ENCODE data around the gene LGALS7.
"Not testable (repeated sequence)": the region's sequence is repeated elsewhere in the genome, so short reads cannot be mapped to it uniquely, and the experiment has no call there.

Gene LGALS7

DNA sequence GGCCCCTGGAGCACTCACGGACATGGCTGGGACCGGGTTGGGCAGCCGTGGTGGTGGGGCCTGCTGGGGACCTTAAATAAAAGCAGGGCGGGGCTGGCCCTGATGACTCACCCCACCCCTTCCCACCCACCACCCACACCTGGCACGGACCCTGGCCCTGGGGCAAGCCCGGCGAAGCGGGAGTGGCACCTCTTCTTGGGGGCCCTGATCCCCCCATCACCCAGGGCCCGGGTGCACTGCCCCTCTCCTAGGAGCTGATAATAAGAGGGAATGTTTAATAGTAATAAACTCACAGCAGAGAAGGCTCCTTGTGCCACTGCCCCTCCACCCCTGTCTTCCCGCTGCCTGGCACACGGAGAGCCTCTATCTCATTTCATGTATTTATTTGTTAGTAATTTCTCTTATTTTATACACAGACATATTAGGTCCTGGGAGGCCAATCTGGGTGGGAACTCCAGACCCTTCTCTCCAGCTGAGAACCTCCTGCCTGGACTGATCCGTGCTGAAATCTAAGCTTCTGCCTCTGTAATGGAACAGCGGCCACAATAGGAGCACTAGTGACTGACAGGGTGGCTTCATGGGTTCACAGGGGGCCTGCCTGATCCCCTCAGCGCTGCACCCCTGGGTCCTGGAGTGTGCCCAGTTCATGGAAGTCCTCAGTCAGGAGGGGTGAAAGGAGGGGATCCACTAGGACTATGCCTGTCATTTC is at the start of gene LGALS7:
Gene LGALS7, minus strand, starts transcription at position 49 of the 709 bp plus-strand sequence. Its CDS starts 25 bp downstream, at position 24.
- no peak for DNase-seq

DNA sequence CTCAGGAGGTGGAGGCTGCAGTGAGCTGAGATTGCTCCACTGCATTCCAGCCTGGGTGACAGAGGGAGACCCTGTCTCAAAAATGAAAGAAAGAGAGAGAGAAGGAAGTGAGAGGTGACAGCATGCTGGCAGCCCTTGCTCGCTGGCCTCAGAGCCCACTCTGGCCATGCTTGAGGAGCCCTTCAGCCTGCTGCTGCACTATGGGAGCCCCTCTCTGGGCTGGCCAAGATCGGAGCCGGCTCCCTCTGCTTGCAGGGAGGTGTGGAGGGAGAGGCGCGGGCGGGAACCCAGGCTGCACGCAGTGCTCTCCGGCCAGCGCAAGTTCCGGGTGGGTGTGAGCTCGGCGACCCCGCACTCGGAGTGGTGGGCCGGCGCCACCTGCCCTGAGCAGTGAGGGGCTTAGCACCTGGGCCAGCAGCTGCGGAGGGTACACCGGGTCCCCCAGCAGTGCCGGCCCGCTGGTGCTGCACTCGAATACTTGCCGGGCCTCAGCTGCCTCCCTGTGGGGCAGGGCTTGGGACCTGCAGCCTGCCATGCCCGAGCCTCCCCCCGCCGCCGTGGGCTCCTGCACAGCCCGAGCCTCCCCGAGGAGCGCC is 48.0 kb upstream of the LGALS7 start:
- DNase-seq, result not testable (repeated sequence)

DNA sequence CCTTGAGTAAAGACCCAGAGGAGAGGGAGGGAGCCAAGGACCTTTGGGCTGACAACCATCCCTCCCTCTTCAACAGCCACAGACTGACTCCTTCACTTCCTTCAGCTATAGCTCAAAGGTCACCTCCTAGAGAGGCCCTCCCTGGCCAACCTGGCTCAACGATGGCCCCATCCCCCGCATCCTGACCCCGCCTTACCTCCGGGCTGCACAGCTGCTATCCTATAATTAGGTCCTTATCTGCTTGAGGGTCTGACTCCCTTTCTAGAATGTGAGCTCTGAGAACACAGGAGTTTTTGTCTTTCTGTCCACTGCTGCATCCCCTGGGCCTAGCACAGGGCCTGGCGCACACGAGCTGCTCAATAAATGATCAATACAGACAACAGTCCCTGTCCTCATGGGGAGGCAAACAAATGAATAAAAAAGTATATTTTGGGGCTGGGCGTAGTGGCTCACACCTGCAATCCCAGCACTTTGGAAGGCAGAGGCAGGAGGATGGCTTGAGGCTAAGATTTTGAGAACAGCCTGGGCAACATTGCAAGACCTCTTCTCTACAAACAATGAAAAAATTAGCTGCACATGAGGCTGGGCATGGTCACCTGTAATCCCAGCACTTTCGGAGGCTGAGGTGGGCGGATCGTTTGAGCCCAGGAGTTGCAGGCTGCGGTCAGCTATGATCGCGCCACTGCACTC is 46.1 kb upstream of the LGALS7 start:
- no peak for DNase-seq

DNA sequence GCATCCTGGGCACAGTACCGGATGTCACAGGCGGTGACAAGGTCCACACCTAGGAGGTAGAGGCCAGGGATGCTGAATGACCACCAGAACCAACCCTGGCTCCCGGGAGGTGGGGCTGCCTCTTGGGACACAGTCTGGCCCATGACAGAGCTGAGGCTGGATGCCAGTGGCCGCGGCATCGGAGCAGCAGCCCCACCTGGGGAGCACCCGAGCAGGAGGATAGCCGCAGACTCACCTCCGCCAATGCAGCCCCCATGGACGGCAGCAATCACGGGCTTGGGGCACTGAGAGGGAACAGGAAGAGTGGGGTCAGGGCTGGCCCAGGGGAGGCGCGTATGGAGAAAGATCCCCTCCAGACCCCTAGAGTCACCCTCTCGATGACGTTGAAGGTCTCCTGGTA is 43.8 kb upstream of the LGALS7 start:
- no peak for DNase-seq

DNA sequence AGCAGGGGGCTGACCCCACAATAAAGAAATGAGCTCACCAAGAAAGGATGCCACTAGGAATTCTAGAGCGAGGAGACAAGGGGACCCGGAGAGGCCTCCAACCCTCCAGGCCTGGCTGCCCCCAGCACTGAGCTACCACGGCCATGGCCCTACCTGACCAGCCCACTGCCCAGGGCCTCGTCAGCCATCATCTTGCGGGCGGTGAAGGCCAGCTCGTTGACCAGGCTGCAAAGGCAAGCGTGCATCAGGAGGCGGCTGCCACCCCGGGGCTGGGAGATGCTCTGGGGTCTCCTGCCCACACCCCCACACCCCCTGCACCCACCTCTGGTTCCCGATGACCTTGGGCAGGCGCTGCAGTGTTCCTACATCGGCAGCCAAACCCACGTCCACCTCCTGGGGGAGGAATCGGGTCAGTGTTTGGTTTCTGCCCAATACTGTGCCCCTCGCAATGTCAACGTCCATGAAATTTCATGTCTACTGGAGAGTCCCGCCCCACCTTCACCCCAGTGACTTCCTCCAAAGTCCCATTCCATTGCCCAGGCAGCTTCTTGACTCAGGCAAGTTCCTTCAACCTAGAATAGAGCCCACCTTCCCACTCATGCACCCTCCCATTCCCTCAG is 42.9 kb upstream of the LGALS7 start:
- DNase-seq, result no peak

DNA sequence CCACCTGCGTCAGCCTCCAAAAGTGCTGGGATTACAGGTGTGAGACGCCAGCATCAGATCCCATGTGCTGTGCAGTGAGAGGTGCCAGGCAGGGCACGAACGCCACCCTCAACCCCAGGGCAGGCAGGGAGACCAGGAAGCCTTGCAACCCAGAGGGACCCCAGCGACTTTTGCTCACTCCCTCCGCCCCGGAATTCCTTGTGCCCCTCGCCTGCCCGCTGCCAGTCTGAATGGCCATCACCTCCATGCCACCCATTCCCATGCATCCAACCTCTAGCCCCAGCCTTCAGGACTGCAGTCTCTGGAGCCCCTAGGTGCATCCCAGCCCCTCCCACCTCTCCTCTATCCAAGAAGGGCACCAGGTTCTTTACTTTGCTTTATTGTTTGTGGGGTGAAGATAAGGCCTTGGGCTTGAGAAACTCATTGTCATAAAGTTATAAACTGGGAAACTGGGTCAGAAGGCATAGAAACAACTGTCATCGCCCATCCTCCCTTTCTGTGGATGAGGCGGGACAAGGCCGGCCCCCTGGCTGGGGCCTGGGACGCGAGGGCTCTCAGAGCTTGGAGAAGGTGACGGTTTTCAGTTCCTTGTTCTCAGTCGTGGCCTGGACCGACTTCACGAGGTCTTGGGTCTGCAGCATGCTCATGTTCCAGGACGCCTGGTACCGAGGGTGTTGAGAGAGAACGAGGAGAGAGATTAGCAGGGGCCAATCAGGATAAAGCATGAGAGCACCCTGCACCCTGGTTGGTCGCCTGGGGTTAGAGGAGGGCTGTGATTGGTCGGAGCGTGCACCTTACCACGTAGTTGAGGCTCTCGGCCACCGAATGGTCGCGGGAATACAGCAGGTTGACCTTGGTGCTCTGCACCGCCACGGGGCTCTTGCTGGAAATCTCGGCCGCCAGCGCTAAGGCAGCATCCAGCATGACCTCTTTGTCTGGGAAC is 42.0 kb upstream of the LGALS7 start:
- DNase-seq, result no peak

DNA sequence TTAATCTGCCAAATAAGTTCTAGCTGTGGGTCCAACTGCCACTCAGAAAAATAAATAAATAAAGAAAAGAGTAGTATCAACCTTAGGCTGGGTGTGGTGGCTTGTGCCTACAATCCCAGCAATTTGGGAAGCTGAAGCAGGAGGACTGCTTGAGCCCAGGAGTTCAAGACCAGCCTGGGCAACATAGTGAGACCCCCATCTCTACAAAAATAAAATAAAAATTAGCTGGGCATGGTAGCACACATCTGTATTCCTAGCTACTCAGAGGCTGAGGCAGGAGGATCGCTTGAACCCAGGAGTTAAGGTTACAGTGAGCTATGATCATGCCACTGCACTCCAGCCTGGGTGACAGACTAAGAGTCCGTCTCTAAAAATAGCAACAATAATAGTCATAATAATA is 40.6 kb upstream of the LGALS7 start:
- DNase-seq, result not testable (repeated sequence)

DNA sequence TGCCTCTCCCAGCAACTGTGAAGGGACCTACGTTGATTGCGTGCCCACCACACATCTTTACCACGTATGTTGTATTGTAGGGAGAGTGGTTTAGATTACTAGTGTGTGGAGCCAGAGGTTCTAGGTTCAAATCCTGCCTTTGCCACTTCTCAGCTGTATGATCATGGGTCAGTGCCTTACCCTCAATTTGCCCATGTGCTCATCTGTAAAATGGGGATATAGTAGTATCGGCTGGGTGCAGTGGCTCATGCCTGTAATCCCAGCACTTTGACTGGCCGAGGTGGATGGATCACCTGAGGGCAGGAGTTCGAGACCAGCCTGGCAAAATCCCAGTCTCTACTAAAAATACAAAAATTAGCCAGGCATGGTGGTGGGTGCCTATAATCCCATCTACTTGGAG is 40.0 kb upstream of the LGALS7 start:
- DNase-seq, result no peak

DNA sequence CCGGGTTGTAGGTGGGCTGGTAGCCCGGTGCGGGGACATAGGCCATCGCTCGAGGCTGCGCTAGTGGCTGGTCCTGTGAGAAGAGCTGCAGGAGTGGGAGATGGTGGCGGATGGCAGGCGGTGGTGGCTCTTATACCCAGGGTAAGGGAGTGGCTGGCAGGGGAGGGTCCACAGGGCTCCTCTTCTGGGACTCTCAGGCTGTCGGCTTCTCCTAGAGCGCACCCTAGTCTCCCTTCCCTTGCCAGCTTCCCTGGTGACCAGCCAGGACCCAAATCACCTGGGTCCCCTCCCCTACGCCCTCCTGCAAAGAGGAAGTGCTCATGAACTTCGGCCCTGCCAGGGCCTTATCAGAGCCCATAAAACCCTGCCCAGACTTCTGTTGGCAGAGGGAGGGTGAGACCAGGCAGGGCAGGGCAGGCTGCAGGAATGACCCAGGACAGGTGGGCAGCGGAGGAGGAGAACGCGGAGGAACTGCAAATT is 39.6 kb upstream of the LGALS7 start, which contains the start of gene LGALS4:
Gene LGALS4, minus strand, starts transcription at position 105 of the 480 bp plus-strand sequence. Its CDS starts 59 bp downstream, at position 46.
- no peak for DNase-seq

DNA sequence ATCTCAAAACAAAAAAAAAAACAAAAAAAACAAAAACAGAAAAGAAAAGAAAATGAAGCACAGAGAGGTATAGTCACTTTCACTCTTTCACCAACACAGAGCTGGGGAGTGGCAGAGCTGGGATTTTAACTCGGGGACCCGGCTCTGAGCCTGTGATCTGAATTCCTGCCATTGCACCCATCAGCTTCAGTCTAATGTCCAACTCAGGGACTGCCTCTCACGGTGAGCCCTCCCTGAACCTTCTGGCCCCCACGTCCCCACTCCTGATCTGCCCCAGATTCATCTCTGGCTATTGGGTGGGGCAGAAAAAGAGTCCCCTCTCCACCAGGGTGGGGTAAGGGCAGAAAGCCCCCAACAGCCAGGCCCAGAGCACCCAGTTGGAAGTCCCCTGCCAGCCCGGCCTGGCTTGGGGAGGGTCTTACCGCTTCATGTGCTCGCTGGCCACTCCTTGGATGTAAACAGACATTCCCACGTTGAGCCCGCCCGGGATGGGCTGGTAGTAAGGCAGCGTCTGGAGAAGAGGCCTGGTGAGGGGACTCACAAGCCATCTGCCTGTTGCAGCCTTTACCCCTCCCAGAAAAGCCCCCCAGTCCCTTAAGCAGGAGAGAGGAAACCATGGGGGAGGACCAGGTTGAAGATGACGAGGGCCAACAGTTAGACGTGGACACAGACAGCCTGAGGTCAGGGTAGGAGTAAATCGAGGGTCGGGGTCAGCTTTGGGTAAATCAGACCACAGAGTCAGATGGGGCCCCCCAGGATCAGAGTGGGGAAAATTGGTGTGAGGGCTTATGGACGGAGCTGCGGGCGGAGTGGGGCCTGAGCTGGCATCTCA is 38.9 kb upstream of the LGALS7 start:
- DNase-seq, result no peak

DNA sequence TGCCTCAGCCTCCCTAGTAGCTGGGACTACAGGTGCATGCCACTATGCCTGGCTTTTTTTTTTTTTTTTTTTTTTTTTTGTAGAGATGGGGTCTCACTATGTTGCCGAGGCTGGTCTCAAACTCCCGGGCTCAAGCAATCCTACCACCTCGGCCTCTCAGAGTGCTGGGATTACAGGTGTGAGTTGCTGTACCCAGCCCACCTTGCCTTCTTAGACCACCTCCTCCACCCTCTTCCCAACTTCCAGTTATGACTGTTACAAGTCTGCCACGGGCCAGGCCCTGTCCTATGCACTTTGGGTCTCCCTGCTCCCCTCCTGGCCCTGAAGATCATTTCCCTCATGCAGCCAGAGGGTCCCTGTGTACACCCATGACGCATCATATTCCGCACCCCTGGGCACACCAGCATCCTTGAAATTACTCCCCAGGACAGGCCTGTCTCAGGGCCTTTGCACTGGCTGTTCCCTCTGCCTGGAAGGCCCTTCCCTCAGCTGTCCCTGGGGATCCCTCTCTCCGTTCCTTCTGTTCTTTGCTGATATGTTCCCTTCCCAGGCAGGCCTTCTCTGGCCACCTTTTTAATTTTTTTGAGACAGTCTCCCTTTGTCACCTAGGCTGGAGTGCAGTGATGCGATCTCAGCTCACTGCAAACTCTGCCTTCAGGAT is 36.4 kb upstream of the LGALS7 start:
- DNase-seq, result no peak

DNA sequence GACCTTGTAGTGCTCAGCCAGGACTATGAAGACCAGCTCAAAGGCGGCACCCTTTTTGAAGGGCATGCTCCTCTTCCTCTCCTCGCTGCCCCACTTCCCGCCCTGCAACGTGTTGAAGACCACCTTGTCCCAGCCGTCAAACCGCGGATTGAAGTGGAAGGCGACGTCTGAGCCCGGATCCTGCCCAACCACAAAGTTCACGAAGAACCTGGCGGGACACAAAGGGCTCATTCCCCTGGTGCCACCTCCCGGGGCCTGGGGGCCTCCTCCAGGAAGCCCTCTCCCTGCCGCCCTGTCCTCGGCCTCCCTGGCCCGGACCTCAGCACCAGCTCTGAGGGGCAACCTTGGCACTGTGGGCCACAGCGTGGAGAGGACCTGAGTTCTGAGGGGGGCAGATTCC is 35.4 kb upstream of the LGALS7 start:
- no peak for DNase-seq

DNA sequence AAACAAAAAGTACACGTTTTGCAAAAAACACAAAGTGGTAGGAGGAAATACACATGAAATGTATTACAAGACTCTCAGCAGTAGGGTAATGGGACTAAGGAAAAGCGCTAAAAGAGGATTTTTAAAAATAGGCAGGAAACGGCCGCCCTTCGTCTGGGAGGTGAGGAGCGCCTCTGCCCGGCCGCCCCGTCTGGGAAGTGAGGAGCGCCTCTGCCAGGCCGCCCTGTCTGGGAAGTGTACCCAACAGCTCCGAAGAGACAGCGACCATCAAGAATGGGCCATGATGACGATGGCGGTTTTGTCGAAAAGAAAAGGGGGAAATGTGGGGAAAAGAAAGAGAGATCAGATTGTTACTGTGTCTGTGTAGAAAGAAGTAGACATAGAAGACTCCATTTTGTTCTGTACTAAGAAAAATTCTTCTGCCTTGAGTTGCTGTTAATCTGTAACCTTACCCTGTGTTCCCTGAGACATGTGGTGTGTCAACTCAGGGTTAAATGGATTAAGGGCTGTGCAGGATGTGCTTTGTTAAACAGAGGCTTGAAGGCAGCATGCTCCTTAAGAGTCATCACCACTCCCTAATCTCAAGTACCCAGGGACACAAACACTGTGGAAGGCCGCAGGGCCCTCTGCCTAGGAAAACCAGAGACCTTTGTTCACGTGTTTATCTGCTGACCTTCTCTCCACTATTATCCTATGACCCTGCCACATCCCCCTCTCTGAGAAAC is 34.2 kb upstream of the LGALS7 start:
- not testable (repeated sequence) for DNase-seq

DNA sequence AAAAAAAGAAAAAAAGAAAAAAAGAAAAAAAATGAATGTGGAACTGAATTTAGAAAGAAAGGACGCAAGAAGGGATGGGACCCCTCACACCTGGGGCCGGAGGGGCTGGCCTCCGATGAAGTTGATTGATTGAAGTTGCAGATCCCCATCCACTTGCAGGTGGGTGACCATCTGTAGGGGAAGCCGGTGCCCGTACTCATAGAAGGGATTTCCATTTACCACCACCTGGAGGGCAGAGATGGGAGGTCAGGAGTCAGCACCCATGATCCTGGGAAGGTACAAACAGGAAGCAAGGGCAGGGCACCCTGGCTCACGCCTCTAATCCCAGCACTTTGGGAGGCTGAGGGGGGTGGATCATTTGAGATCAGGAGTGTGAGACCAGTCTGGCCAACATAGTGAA is 33.1 kb upstream of the LGALS7 start:
- DNase-seq, result no peak

DNA sequence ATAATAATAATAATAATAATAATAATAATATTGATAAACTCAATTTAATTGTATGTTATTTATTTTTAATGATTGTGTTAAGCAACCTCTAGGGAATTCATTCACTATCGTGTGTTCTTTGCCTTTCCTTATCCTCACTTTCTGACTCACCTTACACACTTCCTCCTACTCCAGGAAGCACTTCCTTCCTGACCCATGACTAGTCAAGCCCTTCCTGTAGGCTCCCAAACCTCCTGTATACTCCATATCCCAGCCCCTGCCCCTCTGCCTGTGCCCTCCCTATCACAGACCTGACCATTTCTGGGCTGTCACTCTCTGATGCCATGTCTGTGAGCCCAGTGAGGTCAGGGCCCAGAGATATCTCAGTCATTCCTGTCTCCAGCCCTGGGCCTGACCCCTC is 31.9 kb upstream of the LGALS7 start:
- DNase-seq, result no peak

DNA sequence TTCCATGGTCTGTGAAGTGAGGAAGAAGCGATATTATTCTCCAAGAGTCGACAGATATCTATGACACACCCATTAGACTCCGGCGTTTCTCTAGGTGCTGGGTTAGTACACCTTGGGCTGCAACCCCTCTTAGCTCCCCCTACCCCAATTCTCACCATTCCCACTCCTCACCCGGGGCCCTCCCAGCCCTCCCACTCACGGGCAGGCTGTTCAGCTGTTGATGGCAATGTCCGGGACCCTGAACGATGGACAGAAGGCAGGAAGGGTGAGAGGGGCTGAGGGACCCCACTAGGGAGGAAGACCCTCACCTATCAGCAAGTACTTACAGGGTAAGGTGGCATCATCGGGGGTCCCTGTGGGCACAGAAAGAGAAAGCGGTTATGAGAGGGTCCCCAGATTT is 30.2 kb upstream of the LGALS7 start:
- no peak for DNase-seq

DNA sequence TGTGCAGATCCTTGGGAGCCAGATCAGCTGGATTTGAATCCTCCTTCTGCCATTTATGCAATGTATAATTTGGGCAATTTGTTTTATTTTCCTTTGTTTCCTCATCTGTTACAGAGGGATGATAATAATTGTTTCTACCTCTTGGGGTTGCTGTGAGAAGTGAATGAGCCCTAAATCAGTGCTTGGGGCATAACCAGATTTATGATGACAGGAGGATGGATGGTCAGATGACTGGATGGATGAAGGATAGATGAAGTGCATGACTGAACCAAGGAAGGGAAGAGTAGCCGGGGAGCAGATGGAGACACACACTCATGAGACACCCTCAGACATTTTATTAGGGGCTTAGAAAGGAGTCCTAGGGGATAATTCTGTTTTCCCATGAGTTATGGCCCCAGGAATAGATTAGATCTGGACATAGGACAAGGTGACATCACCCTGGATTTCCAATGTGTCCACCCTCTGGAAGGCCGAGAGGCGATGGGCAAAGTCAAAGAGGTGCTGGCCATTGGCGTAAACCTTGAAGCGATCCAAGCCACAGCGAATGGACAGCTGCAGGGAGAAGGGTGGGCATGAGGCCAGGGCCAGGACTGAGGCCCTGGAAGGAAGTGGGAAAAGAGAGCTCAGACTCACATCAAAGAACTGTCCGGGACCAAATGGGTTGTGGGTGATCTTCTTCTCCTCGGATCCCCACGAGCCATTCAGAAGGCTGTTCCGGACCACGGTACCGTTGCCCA is 28.2 kb upstream of the LGALS7 start:
- no peak for DNase-seq

DNA sequence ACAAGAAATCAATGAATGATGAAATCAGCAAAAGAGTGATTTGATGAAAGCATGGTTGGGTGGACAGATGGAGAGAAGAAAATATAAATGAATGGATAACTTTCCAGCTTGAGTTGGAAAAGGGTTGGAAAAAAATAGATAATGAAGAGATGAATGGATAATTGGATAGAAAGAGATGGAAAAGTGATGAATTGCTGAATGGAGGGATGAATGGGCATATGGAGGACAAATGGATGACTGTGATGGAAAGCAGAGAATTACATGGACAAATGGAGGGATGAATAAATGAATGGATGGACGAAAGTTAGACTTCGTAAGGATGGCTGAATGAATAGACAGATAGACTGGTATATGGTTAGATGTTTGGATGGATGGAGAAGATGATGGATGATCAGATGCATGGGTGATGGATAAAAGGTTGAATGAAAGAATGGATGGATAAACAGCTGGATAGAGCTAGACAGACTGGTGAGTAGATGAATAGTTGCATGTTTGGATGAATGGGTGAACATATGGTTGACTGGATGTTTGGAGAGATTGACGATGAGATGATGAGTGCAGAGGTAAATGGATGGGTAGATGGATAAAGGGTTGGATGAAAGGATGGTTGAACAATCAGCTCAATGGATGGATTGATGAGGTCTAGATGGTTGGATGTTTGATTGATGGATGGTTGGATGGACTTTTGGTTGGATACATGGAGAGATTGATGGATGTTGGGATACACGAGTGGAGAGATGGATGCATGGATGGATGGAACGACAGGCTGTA is 27.4 kb upstream of the LGALS7 start:
- no peak for DNase-seq

DNA sequence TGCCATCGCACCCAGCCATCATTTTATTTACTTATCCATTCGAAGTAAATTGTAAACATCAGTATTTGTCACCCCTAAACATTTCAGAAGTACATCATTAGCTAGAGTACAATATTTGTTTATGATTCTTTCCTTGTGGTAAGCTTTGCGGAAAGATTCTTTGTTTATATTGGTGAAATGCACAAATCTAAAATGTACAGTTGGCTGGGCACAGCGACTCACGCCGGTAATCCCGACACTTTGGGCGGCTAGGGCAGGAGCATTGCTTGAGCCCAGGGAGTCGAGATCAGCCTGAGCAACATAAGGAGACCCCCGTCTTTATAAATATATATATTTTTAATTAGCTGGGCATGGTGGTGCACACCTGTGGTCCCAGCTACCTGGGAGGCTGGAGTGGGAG is 25.8 kb upstream of the LGALS7 start:
- DNase-seq, result no peak
